Embryonic facial prominence (tissue), 1 donor: ENCODE results near the gene LRRIQ1.

ENCODE experiments used
- DNase-seq: peaks from one replicate; pipeline ENCODE4 v3.0.0-alpha.2; 2016; ENCODE audit errors: extremely low spot score

Gene LRRIQ1

DNA sequence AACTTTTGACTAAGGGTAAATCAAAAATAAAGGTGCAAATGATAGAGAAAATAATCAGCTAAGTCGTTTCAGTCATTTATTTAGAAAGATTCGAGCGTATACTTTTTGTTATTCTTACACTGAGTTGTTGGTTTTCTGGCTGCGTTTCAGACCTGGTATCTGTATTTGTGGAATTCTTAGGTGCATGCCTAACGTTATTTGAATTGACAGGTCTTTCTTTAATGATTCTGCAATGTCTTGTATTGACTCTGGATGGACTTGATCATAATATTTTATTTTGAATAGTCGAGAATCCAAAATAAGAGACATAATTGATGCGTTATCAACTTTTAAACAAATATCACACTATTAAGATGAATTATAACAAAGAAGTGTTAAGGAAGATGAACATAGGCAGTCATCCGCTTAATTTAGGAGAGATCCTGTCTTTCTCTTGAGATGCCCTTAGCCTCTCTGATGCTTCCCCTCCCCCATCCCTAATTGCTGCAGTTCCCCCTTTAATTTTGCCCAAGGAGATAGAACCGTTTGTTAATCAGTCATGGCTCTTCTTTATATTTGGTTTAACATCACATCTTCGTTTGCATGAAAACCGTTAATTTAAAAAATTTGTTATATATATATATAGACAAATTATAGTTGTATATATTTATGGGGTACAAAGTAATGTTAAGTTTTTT lies 245.6 kb downstream of the LRRIQ1 start:
- DNase-seq: no peak

GRCh38 chr12:85283560-85283959 lies 247.4 kb downstream of the LRRIQ1 start:
- DNase-seq: no peak
